ENCODE measurements around the gene TMPRSS4.

Gene TMPRSS4

GRCh38 chr11:118162846-118163245 lies 86.0 kb downstream of the TMPRSS4 start:
- no peak overlapping the region for H3K9ac ChIP-seq (ENCODE audit: low read depth, low read length, poor library complexity, severe bottlenecking)
- no peaks in the 10 kb centered on the region for H3K4me1 ChIP-seq (ENCODE audit: insufficient read depth, low read length, poor library complexity, severe bottlenecking)
- H3K27me3 ChIP-seq (ENCODE audit: insufficient read depth, low read length, poor library complexity, severe bottlenecking): no peaks in the 10 kb centered on the region
- no peaks in the 10 kb centered on the region for H4K20me1 ChIP-seq (ENCODE audit: insufficient read depth, low read length, poor library complexity, severe bottlenecking)
- no peak overlapping the region for H3K4me2 ChIP-seq (ENCODE audit: low read depth, low read length, poor library complexity, severe bottlenecking)
- H3K4me3 ChIP-seq (ENCODE audit: low read length, poor library complexity, severe bottlenecking): no peak overlapping the region
- H2AFZ ChIP-seq (ENCODE audit: low read length): no peak overlapping the region
- H3K9me2 ChIP-seq (replicated peaks; ENCODE audit: low read depth, low read length): no peaks in the 10 kb centered on the region
- TF ChIP-seq EZH2phosphoT487 (IDR thresholded peaks at IDR 0.05; ENCODE audit: borderline replicate concordance): no peak
- no peak for TF ChIP-seq CTCF (conservative IDR thresholded peaks at IDR 0.05; ENCODE audit: low read length)
- H3K36me3 ChIP-seq (ENCODE audit: insufficient read depth, low read length): no peaks in the 10 kb centered on the region
- H3K79me2 ChIP-seq (ENCODE audit: insufficient read depth, low read length): no peaks in the 10 kb centered on the region
- no peaks in the 10 kb centered on the region for H3K9me3 ChIP-seq (ENCODE audit: insufficient read depth, low read depth, low read length)
- H3F3A ChIP-seq (ENCODE audit: low read depth): no peaks in the 10 kb centered on the region

GRCh38 chr11:118163494-118163893 lies 86.6 kb downstream of the TMPRSS4 start:
- Histone ChIP-seq H3K36me3 (ENCODE audit: insufficient read depth, low read length) (no peaks in the 10 kb centered on the region), H3K9ac (ENCODE audit: low read depth, low read length, poor library complexity, severe bottlenecking) (no peak overlapping the region), H3F3A (ENCODE audit: low read depth) (no peaks in the 10 kb centered on the region), H2AFZ (ENCODE audit: low read length) (no peak overlapping the region), H3K4me1 (ENCODE audit: insufficient read depth, low read length, poor library complexity, severe bottlenecking) (no peaks in the 10 kb centered on the region), H3K4me3 (ENCODE audit: low read length, poor library complexity, severe bottlenecking) (no peak overlapping the region), H3K79me2 (ENCODE audit: insufficient read depth, low read length) (no peaks in the 10 kb centered on the region), H4K20me1 (ENCODE audit: insufficient read depth, low read length, poor library complexity, severe bottlenecking) (no peaks in the 10 kb centered on the region), H3K9me2 (replicated peaks; ENCODE audit: low read depth, low read length) (no peaks in the 10 kb centered on the region), H3K4me2 (ENCODE audit: low read depth, low read length, poor library complexity, severe bottlenecking) (no peak overlapping the region), H3K27me3 (ENCODE audit: insufficient read depth, low read length, poor library complexity, severe bottlenecking) (no peaks in the 10 kb centered on the region), H3K9me3 (ENCODE audit: insufficient read depth, low read depth, low read length) (no peaks in the 10 kb centered on the region)
- TF ChIP-seq EZH2phosphoT487 (IDR thresholded peaks at IDR 0.05; ENCODE audit: borderline replicate concordance): no peak
- TF ChIP-seq CTCF (conservative IDR thresholded peaks at IDR 0.05; ENCODE audit: low read length): no peak

GRCh38 chr11:118164885-118165284 lies 88.0 kb downstream of the TMPRSS4 start:
- Histone ChIP-seq H3K4me2 (ENCODE audit: low read depth, low read length, poor library complexity, severe bottlenecking) (no peak overlapping the region), H3K9me3 (ENCODE audit: insufficient read depth, low read depth, low read length) (no peaks in the 10 kb centered on the region), H3K9ac (ENCODE audit: low read depth, low read length, poor library complexity, severe bottlenecking) (no peak overlapping the region), H3K4me1 (ENCODE audit: insufficient read depth, low read length, poor library complexity, severe bottlenecking) (no peaks in the 10 kb centered on the region), H4K20me1 (ENCODE audit: insufficient read depth, low read length, poor library complexity, severe bottlenecking) (no peaks in the 10 kb centered on the region), H3K79me2 (ENCODE audit: insufficient read depth, low read length) (no peaks in the 10 kb centered on the region), H3K36me3 (ENCODE audit: insufficient read depth, low read length) (no peaks in the 10 kb centered on the region), H2AFZ (ENCODE audit: low read length) (no peak overlapping the region), H3K27me3 (ENCODE audit: insufficient read depth, low read length, poor library complexity, severe bottlenecking) (no peaks in the 10 kb centered on the region), H3K9me2 (replicated peaks; ENCODE audit: low read depth, low read length) (no peaks in the 10 kb centered on the region), H3K4me3 (ENCODE audit: low read length, poor library complexity, severe bottlenecking) (no peak overlapping the region), H3F3A (ENCODE audit: low read depth) (no peaks in the 10 kb centered on the region)
- TF ChIP-seq CTCF (conservative IDR thresholded peaks at IDR 0.05; ENCODE audit: low read length) (no peak), EZH2phosphoT487 (IDR thresholded peaks at IDR 0.05; ENCODE audit: borderline replicate concordance) (no peak)
